Right lobe of liver (tissue), 6 donors: ENCODE data around the gene ACSL3. TPM values are rescaled to one million over a fixed set of nuclear protein-coding genes. Genes with fewer than 3 reads are reported as not detected.

Experiments used
- ATAC-seq, 4 donors: fragments of 200-7000 bp; cut with Tn5 transposase; one replicate each; pipeline ENCODE4 v1.9.1; 2020; ENCODE audit warnings: mild to moderate bottlenecking in 4 of 4, moderate library complexity in 4 of 4
- DNase-seq, 3 donors: peaks; one replicate each; pipeline ENCODE4 v3.0.0-alpha.2; 2020
- H3K27ac ChIP-seq, 3 donors: fragments of 200-600 bp; one replicate each; pipeline ENCODE4 v1.8.0; 2022
- H3K27me3 ChIP-seq, 2 donors: fragments of 200-600 bp; one replicate each; pipeline ENCODE4 v1.8.0; 2022
- H3K36me3 ChIP-seq, 4 donors: fragments of 200-600 bp; sonication (generic) in 1 of 4; one replicate each; pipeline versions ENCODE4 v1.5.1 to v1.8.0; 2017 to 2022; ENCODE audit warnings: control low read depth in 1 of 4
- H3K4me1 ChIP-seq, 4 donors: fragments of 200-600 bp; sonication (generic) in 1 of 4; one replicate each; pipeline versions ENCODE4 v1.5.1 to v1.8.0; 2017 to 2022; ENCODE audit warnings: control low read depth in 1 of 4
- H3K4me3 ChIP-seq, 3 donors: fragments of 200-600 bp; one replicate each; pipeline ENCODE4 v1.8.0; 2022
- H3K9me3 ChIP-seq, 4 donors: fragments of 200-600 bp; sonication (generic) in 1 of 4; one replicate each; pipeline versions ENCODE4 v1.5.1 to v1.8.0; 2017 to 2022; ENCODE audit warnings: control low read depth in 1 of 4
- POLR2A ChIP-seq: fragments of 450-650 bp; IDR thresholded peaks from one replicate; pipeline ENCODE4 v1.6.1; 2017; ENCODE audit warnings: antibody characterized with exemption, mild to moderate bottlenecking
- WGBS: methylation state at CpG from one replicate; pipeline ENCODE4 v1.1.6; 2018; ENCODE audit warnings: low coverage, low lambda C conversion rate; ENCODE audit not compliant: insufficient coverage; ENCODE audit errors: missing lambda C conversion rate; 5-methylcytosine and 5-hydroxymethylcytosine counted together
- intact Hi-C, 2 donors: fragments of 100-400 bp; cut with DNase I; formaldehyde crosslinking; loops; one replicate each; pipeline versions ENCODE4 v1.11.2 to v1.14.1; 2022
- total RNA-seq, 6 experiments: library from RNA; depleted of rRNA in 2 of 6; stranded (reverse); fragments of >200 nt in 2 of 6; fragmentation: NEBNext Ultra II Directional in 3 of 6; extraction: Animal tissue kit (Norgen Biotek cat#: 25700) in 3 of 6; gene quantifications; one replicate each; pipeline versions ENCODE4 v1.1.0 to v1.2.4, GENCODE V29; 2016 to 2023
- TF ChIP-seq, protein P1 (sequence below), 4 donors: fragments of 200-600 bp in 3 of 4; fragments of 450-650 bp in 1 of 4; IDR thresholded peaks; one replicate each; pipeline versions ENCODE4 v1.5.1 to v1.8.0; 2016 to 2022; ENCODE audit warnings: antibody characterized with exemption in 4 of 4, mild to moderate bottlenecking in 2 of 4
- donor health status: DM: no; HTN: yes; CAD: no.
- donor health status: DM: no; HTN: no; CAD: no.
- donor health status: DM: no; HTN: no; CAD: no.
- donor health status: DM: no; HTN: yes; CAD: no.
- donor health status: DM: no; HTN: yes; CAD: no.

Gene ACSL3
- total RNA-seq, 6 experiments from 2014 or later = 31.1 to 73.0 (median 49.9) TPM

GRCh38 chr2:222859786-222860612 is 837 bp upstream of the ACSL3 start:
- intact Hi-C loops = loop anchor here in 1 of 2 donors (10.0 kb wide), 1 partner anchor 65 kb away; no protein-coding TSS in a partner anchor
- Histone ChIP-seq H3K27me3 (no peaks in the 10 kb centered on the region), H3K4me1 (peaks cover 0 to 39% (median 11%) of the 10 kb centered on the region in 4 donors), H3K36me3 (no peaks in the 10 kb centered on the region), H3K9me3 (no peaks in the 10 kb centered on the region), H3K27ac (peak overlapping the region; percentile 91 to 98 (median 94)), H3K4me3 (peak overlapping the region; percentile 87 to 92 (median 89))
- TF ChIP-seq, protein P1, sequence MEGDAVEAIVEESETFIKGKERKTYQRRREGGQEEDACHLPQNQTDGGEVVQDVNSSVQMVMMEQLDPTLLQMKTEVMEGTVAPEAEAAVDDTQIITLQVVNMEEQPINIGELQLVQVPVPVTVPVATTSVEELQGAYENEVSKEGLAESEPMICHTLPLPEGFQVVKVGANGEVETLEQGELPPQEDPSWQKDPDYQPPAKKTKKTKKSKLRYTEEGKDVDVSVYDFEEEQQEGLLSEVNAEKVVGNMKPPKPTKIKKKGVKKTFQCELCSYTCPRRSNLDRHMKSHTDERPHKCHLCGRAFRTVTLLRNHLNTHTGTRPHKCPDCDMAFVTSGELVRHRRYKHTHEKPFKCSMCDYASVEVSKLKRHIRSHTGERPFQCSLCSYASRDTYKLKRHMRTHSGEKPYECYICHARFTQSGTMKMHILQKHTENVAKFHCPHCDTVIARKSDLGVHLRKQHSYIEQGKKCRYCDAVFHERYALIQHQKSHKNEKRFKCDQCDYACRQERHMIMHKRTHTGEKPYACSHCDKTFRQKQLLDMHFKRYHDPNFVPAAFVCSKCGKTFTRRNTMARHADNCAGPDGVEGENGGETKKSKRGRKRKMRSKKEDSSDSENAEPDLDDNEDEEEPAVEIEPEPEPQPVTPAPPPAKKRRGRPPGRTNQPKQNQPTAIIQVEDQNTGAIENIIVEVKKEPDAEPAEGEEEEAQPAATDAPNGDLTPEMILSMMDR (IDR thresholded peaks at IDR 0.05) = no peak
- no peak for TF ChIP-seq POLR2A
- DNase-seq (peak; percentile 65 to 71 (median 70)), ATAC-seq (peak; percentile 29 to 63 (median 51))
- 12% methylated on average over 10 of the region's 10 CpGs for WGBS

DNA sequence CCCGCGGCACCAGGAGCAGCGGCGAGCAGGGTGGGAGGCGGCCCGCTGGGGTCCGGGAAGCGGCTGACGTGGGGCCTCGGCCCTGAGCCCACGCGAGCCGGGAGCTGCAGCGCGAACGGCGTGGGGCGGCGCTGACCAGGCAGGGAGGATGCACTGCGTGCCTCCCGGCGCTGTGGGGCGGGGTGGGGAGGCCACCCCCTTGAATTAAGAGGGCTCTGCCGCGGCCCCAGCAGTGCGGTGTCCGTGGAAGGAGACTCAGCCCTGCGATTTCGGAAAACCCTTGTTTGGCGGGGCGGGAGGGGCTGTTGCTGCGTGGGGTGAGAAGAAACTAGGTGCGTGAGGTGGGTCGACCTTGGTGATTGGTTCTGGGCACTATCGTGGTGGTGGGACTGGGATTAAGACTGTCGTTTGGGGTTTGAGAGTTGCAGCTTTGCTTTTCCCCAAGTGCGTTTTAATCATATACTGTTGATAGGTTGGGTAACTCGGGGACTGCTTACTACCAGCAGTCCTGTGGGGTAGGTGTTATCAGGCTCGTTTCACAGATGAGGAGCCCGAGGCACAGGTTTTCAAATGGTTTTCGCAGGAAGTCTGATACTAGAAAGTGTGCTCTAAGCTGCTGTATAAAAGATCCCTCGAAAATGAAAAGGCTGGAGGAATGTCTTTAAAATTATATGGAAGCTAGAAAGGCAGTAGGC is 722 bp downstream of the ACSL3 start:
- H3K27ac ChIP-seq = peak overlapping the region; percentile 91 to 98 (median 94)
- no peaks in the 10 kb centered on the region for H3K9me3 ChIP-seq
- H3K4me1 ChIP-seq = peaks cover 0 to 52% (median 14%) of the 10 kb centered on the region in 4 donors
- WGBS = under 1% methylated on average over 22 of the region's 42 CpGs
- intact Hi-C loops = loop anchor here in 1 of 2 donors (10.0 kb wide), 1 partner anchor 67 kb away; no protein-coding TSS in a partner anchor
- ATAC-seq (peak; percentile 12 to 39 (median 20)), DNase-seq (peak; percentile 55 to 71 (median 60))
- H3K36me3 ChIP-seq = no peaks in the 10 kb centered on the region
- H3K4me3 ChIP-seq = peak overlapping the region; percentile 87 to 92 (median 89)
- no peak for TF ChIP-seq POLR2A
- TF ChIP-seq, protein P1 (IDR thresholded peaks at IDR 0.05) = no peak
- no peaks in the 10 kb centered on the region for H3K27me3 ChIP-seq

GRCh38 chr2:222862106-222862908 is 1.5 kb downstream of the ACSL3 start:
- peak overlapping the region; percentile 87 to 92 (median 89) for H3K4me3 ChIP-seq
- no peaks in the 10 kb centered on the region for H3K9me3 ChIP-seq
- H3K4me1 ChIP-seq = peaks cover 0 to 58% (median 14%) of the 10 kb centered on the region in 4 donors
- H3K36me3 ChIP-seq = no peaks in the 10 kb centered on the region
- DNase-seq (no peak), ATAC-seq (peak in 3 of 4 donors; percentile 24 to 30 (median 25))
- TF ChIP-seq, protein P1 (IDR thresholded peaks at IDR 0.05) = peak in 2 of 4 donors; percentile 27 to 30
- no peak for TF ChIP-seq POLR2A
- intact Hi-C loops = loop anchor here in 1 of 2 donors (10.0 kb wide), 1 partner anchor 68 kb away; no protein-coding TSS in a partner anchor
- no peaks in the 10 kb centered on the region for H3K27me3 ChIP-seq
- H3K27ac ChIP-seq = peak overlapping the region; percentile 91 to 98 (median 94)
- 7% methylated on average over 7 of the region's 7 CpGs for WGBS
